GM12875 (cell line): Measurements from ENCODE around the gene ITPR3.
A peak's percentile ranks its signal among the peaks of the same experiment; 100 is the strongest.
"Not testable (repeated sequence)": the region's sequence is repeated elsewhere in the genome, so short reads cannot be mapped to it uniquely, and the experiment has no call there.

ENCODE experiments used
- H3K4me3 ChIP-seq: one replicate; pipeline ENCODE4 v1.5.1; 2011; ENCODE audit warnings: low read depth, low read length, control low read depth
- CTCF ChIP-seq: IDR thresholded peaks from 2 replicates; pipeline ENCODE4 v1.5.1; 2011; ENCODE audit warnings: low read depth, mild to moderate bottlenecking, control low read depth, inconsistent platforms, low read length, moderate library complexity, borderline replicate concordance; ENCODE audit not compliant: insufficient read depth

Gene ITPR3

GRCh38 chr6:33590531-33591198 is 30.5 kb upstream of the ITPR3 start:
- 0 out of 2 replicates have a peak, but pooled peaks have one; percentile 6 for TF ChIP-seq CTCF
- H3K4me3 ChIP-seq = no peak overlapping the region

GRCh38 chr6:33591424-33592032 is 29.6 kb upstream of the ITPR3 start:
- TF ChIP-seq CTCF = no peak

GRCh38 chr6:33592280-33592594 is 28.9 kb upstream of the ITPR3 start:
- no peak for TF ChIP-seq CTCF
- no peak overlapping the region for H3K4me3 ChIP-seq

More at GRCh38 chr6:33591424-33592032, 29.6 kb upstream of the ITPR3 start:
- no peak overlapping the region for H3K4me3 ChIP-seq

GRCh38 chr6:33592595-33593413 is 28.3 kb upstream of the ITPR3 start:
- peak overlapping the region; percentile 18 for H3K4me3 ChIP-seq
- no peak for TF ChIP-seq CTCF

GRCh38 chr6:33593414-33593727 is 27.8 kb upstream of the ITPR3 start:
- peak overlapping the region; percentile 3 for H3K4me3 ChIP-seq
- TF ChIP-seq CTCF = no peak

- TF ChIP-seq CTCF = no peak
These were observed 25.9 kb upstream of the ITPR3 start for GRCh38 chr6:33595001-33595846.

GRCh38 chr6:33596894-33597293 is 24.2 kb upstream of the ITPR3 start:
- H3K4me3 ChIP-seq = not testable (repeated sequence)

More at GRCh38 chr6:33595001-33595846, 25.9 kb upstream of the ITPR3 start:
- H3K4me3 ChIP-seq = no peak overlapping the region
